Activated CD4-positive, alpha-beta T cell treated with anti-CD3 and anti-CD28 coated beads, Interleukin-2, amount 50 U/mL, for 16 hours (primary cell): ENCODE results near the gene C11orf68.
"Not testable (repeated sequence)": the region's sequence is repeated elsewhere in the genome, so short reads cannot be mapped to it uniquely, and the experiment has no call there.

ENCODE experiments used
- DNase-seq: peaks from one replicate; pipeline ENCODE4 v3.0.0-alpha.2; 2020

C11orf68 gene

DNA sequence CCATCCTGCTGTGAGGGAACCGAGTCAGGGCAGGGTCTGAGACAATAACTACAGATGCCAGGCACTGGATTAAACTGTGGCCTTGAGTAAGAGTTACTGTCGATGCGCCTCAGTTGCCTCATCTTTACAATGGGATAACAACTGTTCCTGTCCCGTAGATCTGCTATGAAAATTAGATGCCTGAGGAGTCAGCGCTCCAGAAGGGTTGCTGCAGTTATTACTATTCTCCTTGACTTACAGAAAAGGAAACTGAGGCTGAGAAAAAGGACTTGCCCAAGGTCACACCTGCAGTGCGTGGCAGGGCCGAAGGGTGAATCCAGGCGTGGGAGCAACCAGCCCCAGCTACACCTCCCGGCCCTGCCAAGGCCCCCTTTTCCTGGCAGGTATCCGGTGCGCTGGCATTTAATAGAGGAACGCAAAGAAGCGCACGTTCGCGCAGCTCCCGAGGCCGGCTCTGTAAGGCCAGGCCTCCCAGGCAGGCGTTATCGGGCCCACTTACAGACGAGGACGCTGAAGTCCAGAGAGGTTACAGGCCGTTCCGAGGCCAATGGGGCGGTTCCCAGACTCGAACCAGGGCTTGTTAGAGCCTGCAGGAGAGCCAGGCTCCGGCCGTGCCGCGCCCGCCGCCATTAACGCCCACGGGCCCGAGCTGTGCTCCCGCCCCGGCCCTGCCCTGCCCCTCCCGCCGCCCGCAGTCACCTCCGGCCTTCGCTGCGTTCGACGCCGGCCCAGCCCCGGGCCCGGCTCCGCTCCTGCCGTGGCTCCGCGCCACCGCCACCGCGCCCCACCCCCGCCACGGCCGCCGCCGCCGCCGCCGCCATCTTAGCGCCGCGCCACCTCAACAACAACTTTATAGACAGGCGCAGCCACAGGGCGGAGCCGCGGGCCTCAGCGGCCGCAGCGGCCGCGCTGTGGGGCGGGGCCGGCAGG, at the start of gene C11orf68:
C11orf68 (minus strand) TSS at position 852 of the 930 bp plus-strand sequence; CDS start at position 821, 31 bp downstream.
- DNase-seq: no peak

DNA sequence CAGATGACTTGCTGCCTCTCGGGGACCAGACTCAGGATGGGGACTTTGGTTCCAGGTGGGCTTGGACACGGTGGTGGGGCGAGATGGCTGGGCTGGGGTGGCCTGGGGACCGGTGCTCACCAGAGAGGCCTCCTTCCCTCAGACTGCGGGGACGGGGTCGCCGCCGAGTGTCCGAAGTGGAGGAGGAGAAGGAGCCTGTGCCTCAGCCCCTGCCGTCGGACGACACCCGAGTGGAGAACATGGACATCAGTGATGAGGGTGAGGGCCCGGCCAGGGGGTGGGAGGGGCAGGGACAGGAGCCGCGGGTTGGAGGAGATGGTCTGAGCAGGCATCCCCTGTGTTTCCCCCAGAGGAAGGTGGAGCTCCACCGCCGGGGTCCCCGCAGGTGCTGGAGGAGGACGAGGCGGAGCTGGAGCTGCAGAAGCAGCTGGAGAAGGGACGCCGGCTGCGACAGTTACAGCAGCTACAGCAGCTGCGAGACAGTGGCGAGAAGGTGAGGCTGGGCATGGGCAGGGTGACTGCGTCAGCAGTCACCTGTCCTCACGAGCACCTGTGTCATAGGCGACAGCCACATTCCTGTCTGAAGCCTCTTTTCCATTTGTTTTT, 48.6 kb upstream of the C11orf68 start:
- DNase-seq: no peak

DNA sequence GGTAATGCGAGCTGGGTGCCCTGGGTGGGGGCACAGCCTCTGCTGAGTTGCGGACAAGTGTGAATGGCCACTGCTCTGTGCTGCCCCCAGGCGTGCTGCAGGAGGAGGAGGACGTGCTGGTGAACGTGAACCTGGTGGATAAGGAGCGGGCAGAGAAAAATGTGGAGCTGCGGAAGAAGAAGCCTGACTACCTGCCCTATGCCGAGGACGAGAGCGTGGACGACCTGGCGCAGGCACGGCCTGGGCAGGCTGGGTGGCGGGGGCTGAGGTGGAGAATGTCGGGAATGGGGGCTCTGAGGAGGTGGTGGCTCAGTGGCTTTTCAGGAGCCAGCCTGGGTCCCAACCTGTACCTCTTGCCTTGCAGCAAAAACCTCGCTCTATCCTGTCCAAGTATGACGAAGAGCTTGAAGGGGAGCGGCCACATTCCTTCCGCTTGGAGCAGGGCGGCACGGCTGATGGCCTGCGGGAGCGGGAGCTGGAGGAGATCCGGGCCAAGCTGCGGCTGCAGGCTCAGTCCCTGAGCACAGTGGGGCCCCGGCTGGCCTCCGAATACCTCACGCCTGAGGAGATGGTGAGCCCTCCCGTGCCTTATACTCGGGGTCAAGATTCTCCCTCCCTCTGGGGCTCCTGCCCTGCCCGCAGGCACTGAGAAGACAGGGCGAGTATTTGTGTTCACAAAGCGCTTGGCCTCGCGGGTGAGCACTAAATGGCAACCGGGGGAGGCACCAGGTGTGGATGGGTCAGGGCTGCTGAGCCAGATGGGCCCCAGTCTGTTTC, 47.3 kb upstream of the C11orf68 start:
- DNase-seq: no peak

DNA sequence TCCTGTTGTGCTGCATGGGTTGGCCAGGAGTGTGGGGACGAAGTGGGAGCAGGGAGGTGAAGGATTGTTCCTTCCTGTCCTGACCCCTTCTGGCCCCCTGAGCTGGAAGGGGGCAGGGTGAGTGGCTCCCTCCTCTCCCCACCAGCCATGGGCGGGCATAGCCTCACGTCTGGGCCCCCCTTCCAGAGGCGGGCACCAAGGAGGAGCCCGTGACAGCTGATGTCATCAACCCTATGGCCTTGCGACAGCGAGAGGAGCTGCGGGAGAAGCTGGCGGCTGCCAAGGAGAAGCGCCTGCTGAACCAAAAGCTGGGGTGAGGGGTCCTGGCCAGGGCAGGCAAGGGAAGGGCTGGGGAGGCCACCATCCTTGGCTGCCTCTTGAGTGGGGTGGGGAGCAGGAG, 46.0 kb upstream of the C11orf68 start:
- no peak for DNase-seq

DNA sequence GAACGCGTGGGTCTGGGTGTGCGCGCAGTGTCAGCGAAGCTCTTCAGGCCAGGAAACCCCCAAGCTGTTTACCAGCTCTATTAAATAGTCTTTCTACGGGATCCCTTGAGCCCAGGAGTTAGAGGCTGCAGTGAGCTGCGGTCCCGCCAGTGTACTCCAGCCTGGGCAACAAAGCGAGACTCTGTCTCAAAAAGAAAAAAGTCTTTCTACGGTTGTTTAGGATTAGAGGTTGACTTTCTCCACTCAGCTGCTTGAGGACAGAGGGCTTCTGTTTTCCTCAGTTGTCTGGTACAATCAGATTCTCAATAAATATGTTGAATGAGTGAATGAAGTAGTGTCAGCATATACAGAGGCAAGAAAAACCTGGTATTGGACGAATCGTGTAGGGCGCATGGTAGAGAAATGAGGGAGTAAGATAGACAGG, 43.3 kb upstream of the C11orf68 start:
- no peak for DNase-seq

DNA sequence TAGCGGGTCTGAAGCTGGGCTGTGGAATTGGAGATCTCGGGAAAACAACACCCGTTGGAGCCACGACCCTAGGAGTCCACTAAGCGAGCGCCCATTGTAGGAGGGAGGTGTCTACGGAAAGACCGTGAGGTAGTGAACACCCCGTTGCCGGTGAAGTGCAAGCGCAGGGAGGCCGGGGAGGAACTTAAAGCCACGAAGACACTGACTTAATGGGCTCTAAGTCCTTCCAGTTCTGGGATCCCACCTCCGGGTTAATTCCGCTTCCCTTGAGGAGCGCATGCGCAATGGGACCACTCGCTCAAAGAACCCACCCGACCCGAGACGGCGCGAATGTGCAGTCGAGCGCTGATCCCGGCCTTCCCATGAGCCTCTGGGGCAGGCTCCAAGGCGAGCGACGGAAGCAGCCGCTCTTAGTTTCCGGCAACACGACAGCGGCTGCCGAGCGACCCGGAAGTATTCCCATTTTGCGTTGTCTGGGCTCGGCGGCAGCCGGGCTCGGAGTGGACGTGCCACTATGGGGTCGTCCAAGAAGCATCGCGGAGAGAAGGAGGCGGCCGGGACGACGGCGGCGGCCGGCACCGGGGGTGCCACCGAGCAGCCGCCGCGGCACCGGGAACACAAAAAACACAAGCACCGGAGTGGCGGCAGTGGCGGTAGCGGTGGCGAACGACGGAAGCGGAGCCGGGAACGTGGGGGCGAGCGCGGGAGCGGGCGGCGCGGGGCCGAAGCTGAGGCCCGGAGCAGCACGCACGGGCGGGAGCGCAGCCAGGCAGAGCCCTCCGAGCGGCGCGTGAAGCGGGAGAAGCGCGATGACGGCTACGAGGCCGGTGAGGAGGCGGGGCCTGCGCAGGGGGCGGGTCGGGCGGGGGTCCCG, 42.6 kb upstream of the C11orf68 start, which contains the start of gene SART1:
SART1 (plus strand) TSS at position 468 of the 874 bp plus-strand sequence; CDS start at position 515, 47 bp downstream.
- peak; percentile 99 for DNase-seq

DNA sequence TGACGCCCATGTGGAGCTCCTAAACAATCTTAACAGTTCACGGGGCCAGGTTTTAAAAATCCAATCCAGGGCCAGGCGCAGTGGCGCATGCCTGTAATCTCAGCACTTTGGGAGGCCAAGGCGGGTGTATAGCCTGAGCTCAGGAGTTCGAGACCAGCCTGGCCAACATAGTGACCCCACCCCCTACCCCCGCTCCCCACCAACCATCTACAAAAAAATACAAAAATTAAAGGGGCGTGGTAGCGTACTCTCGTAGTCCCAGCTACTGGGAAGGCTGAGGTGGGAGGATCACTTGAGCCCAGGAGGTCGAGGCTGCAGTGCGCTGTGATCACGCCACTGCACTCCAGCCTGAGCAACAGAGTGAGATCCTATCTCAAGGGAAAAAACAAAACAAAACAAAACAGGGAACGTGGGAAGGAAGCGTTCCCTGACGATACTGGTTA, 42.0 kb upstream of the C11orf68 start:
- no peak for DNase-seq

DNA sequence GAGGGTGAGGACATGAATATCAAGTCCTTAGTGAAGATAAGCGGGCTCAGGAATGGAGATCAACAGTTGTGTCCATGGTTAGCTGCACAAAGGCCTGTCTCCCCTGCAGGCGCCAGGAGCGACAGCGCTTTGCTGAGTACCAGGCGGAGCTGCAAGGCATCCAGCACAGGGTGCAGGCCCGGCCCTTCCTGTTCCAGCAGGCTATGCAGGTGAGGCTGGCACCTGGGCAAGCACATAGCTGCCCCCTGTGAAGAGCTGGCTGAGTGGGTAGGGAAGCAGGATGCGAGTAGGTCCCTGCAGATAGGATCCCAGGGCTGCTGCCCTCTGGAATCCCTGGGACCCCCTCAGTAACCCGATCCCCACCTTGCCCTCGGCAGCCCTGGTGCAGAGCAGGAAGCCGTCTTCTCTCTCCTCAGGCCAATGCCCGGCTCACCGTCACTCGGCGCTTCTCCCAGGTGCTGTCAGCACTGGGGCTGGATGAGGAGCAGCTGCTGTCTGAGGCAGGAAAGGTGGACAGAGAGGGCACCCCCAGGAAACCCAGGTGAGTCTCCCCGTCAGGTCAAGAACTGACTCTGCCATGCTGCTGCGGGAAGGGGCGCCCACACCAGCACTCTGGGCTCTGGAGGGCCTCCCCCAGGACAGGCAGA, 40.0 kb upstream of the C11orf68 start:
- DNase-seq: no peak

DNA sequence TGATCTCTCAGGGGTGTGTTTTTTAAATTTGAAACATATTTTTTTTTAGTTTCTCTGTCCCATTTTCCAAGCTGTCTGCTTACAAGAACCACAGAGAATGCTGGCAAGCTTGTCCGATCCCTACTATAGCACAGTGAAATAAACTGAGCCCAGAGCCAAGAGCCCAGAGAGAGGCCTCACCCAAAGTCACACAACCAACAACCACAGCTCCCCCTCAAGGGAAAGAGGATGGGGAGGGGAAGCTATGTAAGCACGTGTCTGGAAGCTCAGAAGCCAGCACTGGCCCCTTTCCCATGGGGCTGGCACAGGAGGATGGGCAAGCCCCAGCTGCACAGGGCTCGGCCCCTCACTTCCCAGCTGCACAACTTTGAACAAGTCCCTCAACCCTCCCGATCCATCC, 39.4 kb upstream of the C11orf68 start:
- no peak for DNase-seq

DNA sequence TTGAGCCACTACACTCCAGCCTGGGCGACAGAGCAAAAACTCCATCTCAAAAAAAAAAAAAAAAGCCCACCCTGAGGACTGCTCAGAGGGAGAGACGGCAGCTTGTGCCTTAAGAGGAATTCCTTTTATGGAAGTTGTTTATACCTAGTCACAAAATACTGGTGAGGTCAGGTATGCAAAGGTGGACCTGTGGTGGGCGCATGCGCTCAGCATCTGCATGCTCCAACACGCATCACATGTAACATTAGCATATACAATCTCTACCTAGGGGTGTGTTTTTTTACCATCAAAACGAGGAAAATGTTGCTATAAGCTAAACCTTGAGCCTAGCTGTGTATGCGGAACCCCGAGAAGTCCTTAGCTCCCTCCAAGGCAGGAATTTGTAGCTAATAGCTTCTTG, 35.9 kb upstream of the C11orf68 start:
- no peak for DNase-seq

DNA sequence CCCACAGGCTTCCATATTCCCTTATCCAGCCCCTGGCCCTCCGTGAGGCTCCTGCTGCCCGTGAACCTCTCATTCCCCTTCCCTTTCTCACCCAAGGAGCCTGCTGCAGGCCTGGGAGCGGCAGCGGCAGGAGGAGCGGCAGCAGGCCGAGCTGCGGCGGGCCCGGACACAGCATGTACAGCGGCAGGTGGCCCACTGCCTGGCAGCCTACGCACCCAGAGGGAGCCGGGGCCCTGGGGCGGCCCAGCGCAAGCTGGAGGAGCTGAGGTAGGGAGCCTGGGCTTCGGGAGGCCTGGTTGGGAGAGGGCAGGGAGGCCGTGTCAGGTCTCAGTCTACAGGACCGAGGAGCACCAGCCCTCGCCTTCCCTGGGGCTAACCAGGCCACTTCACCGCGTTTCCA, 34.6 kb upstream of the C11orf68 start:
- no peak for DNase-seq

DNA sequence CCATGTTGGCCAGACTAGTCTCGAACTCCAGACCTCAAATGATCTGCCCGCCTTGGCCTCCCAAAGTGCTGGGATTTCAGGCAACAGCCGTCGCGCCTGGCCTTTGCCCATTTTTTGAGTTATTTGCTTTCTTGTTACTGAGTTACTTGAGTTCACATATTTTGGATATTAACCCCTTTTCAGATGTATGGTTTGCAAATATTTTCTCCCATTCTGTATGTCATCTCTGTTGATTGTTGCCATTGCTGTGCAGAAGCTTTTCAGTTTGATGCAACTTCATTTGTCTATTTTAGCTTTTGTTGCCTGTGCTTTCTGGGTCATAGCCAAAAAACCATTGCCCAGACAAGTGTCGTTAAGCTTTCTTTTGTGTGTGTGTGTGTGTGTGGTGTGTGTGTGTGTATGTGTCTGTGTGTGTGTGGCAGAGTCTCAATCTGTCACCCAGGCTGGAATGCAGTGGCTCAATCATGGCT, 33.2 kb upstream of the C11orf68 start:
- no peak for DNase-seq

DNA sequence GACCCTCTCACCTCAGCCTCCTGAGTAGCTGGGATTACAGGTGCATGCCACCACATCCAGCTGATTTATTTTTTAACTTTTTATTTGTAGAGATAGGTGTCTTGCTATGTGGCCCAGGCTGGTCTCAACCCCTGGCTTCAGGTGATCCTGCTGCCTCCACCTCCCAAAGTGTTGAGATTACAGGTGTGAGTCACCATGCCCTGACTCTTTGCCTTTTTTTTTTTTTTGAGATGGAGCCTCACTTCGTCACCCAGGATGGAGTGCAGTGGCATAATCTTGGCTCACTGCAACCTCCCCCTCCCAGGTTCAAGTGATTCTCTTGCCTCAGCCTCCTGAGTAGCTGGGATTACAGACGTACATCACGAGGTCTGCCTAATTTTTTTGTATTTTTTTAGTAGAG, 32.8 kb upstream of the C11orf68 start:
- DNase-seq: not testable (repeated sequence)

DNA sequence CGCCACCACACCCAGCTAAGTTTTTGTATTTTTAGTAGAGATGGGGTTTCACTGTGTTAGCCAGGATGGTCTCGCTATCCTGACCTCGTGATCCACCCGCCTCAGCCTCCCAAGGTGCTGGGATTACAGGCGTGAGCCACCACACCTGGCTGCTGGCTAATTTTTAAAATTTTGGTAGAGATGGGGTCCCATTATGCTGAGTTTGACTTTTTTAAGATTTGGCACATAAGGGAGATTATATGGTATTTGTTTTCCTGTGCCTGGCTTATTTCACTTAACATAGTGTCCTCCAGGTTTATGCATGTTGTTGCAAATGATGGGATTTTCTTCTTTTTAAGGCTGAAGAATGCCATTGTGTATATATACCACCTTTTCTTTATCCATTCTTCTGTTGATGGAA, 31.8 kb upstream of the C11orf68 start:
- not testable (repeated sequence) for DNase-seq

DNA sequence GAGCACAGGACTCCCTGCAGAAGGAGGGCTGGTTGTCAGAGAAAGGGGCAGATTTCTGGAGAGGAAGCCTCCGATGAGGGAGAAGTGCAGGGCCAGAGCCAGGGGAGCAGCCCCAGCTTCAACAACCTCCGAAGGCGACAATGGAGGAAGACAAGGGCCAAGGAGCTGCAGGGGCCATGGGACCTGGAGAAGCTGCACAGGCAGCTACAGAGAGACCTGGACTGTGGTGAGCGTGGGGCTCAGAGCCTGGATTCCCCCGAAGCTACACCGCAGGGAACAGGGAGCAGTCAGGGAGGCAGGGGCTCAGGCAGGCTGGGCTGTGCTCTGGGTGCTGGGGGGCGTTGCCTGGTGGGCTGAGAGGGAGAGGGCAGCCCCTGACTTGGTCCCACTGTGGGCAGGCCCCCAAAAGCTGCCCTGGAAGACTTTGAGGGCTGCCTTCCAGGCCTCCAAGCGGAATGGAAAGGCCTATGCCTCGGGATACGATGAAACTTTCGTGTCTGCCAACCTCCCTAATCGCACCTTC, 28.8 kb upstream of the C11orf68 start:
- no peak for DNase-seq

DNA sequence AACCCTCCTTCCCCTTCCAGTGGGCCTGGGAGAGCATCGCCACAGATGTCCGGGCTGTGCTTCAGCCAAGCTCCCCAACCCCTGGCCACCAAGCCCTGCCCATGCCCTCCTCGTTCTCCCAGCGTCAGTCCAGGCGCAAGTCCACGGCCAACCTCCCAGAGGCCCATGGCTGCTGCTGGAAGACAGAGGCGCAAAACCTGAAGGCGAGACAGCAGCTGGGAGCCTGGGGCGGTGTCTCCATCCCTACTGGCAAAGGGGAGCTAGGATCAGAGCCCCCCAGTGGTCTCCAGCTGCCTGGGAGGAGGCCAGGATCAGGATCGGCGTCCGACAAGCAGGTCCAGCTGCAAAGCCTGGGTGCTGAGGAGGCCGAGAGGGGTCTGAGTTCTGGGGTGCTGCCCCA, 28.3 kb upstream of the C11orf68 start:
- DNase-seq: no peak

DNA sequence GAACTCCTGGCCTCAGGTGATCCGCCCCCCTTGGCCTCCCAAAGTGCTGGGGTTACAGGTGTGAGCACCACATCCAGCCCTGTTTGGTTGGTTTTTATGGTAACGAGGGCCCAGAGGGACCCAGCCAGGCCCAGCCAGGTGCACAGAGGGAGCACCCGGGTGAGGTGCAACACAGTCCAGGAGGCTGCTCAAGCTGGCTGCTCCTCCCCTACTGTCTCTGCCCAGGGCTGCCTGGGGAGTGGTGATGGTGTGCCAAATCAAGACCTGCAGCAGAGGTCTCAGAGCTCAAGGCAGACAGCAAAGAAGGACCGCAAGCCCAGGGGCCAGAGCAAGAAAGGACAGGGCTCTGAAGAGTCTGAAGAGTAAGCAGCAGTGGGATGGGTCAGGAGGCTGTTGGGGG, 27.8 kb upstream of the C11orf68 start:
- no peak for DNase-seq

DNA sequence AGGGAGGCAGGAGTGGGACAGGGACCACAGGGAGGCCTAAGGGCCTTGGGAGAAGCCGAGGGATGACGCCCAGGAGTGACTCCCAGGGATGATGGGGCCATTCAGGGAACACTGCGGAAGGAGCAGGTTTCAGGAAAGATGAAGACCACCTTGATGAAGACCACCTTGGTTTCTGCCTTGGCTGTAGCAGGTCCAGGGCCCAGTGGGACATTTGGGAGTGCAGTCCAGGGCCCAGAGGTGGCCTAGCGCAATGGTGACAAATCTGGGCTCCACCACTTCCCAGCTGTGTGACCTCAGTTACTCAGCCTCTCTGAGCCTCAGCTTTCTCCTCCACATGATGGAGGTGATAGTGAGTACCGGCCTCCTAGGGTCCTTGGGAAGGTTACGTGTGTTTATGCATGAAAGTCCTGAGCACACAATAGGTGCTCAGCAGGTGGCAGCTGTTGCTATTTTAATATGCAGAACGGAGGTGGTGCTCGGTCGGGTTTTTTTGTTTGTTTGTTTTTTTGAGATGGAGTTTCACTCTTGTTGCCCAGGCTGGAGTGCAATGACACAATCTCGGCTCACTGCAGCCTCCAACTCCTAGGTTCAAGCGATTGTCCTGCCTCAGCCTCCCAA, 27.2 kb upstream of the C11orf68 start:
- no peak for DNase-seq

DNA sequence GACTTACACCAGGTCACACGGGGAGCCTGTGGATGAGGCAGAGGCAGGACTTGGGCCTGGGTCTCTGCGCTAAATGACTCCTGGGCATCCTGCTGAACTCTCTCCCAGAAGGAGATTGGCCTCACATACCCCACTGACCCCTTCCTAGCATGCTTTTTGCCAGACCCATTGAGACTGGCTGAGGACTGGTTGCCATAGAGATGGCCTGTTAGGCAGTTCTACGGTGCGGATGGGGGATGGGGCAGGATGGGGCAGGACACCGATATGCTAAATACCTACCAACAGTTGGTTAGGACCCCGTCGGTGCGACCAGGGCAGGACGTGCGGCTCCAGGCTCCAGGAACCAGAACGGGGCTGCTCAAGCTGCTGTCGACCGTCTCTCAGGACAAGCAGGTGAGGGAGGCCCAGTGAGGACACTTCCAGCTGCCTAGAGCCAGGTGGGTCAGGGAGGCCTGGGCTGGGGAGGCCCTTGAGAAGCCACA, 26.6 kb upstream of the C11orf68 start, which contains the start of gene TSGA10IP:
TSGA10IP (plus strand) TSS at position 51 of the 482 bp plus-strand sequence; CDS start at position 247, 196 bp downstream.
- DNase-seq: no peak

DNA sequence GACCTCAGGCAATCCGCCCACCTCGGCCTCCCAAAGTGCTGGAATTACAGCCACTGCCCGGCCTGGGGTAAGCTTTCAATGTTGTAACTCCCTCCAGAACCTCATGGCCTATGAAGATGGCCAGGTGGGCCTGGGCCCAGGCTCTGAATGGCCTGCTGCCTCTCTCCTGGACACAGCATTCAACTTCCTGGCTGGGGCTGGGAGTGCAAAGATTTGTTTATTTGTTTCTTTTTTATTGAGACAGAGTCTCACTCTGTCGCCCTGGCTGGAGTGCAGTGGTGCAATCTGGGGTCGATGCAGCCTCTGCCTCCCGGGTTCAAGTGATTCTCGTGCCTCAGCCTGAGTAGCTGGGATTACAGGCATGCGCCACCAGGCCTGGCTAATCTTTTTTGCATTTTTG, 25.9 kb upstream of the C11orf68 start:
- no peak for DNase-seq

DNA sequence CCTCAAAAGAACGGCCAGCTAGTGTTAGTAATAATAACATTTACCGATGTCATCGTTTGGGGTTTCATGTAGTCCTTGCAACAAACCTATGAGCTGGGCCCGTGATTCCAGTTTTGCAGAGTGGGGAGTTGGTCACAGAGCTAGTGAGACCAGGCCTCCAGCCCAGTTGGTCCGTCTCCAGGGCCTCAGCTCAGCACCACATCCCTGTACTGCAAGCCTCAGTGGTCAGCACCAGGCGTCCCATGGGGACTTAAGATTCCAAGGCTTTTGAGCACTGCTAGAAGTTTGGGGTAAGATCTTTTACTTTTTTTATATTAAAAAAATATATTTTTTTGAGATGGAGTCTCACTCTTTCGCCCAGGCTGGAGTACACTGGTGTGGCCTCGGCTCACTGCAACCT, 25.3 kb upstream of the C11orf68 start:
- no peak for DNase-seq
